ENCODE results near the gene ATP11B. TPM values are rescaled to one million over a fixed set of nuclear protein-coding genes. Genes with fewer than 3 reads are reported as not detected.

The ATP11B gene
- total and polyA plus RNA-seq, 9 of the 15 experiments (the other 6 are each of a cell fraction or from before 2014, with no cell fraction given): 11.9 to 68.7 (median 41.8) TPM

- TF ChIP-seq SMARCC2 (IDR thresholded peaks at IDR 0.05; ENCODE audit: low read depth) (peak; percentile 19; the same call in 1 of the 2 replicates), SMARCA4 (IDR thresholded peaks at IDR 0.05) (peak; percentile 65; the same call in 1 of the 2 replicates), LEF1 (IDR thresholded peaks at IDR 0.05) (peak; percentile 91)
Measured at GRCh38 chr3:182766099-182766498, 27.2 kb upstream of the ATP11B start (continued).

- H4K20me1 ChIP-seq (replicated peaks; ENCODE audit: control insufficient read depth, insufficient read depth, low read length): no peaks in the 10 kb centered on the region
- no peak overlapping the region for H3K4me3 ChIP-seq
- H3K9ac ChIP-seq (ENCODE audit: insufficient read depth in 1 of 2, low read depth in 2 of 2, low read length in 2 of 2): no peak overlapping the region
- TF ChIP-seq U2AF1 (optimal IDR thresholded peaks at IDR 0.05; ENCODE audit: low read depth, low read length) (no peak), CHD4 (IDR thresholded peaks at IDR 0.05; ENCODE audit: insufficient read depth, insufficient replicate concordance, low read depth, low read length, poor library complexity, severe bottlenecking) (no peak), TCF7L2 (IDR thresholded peaks at IDR 0.05; ENCODE audit: low read depth, low read length) (no peak), CREB3L1 (IDR thresholded peaks at IDR 0.05; ENCODE audit: borderline replicate concordance, low read depth) (no peak), ZNF740 (CRISPR knock-in tag; IDR thresholded peaks at IDR 0.05) (no peak), ZNF740 (tag; IDR thresholded peaks at IDR 0.05) (no peak), MYBL2 (IDR thresholded peaks at IDR 0.05; ENCODE audit: low read depth) (no peak), MYBL2 (CRISPR knock-in tag; IDR thresholded peaks at IDR 0.05; ENCODE audit: borderline replicate concordance) (no peak), NFIX (CRISPR knock-in tag; IDR thresholded peaks at IDR 0.05; ENCODE audit: low read depth) (no peak), TRIM28 (IDR thresholded peaks at IDR 0.05) (no peak), RBM39 (optimal IDR thresholded peaks at IDR 0.05; ENCODE audit: low read depth, low read length) (no peak), NEUROD1 (IDR thresholded peaks at IDR 0.05; ENCODE audit: borderline replicate concordance, low read depth, low read length, partially characterized antibody) (no peak), ID3 (CRISPR knock-in tag; IDR thresholded peaks at IDR 0.05) (no peak), ID3 (tag; IDR thresholded peaks at IDR 0.05) (no peak)
- H3K36me3 ChIP-seq (ENCODE audit: control insufficient read depth, insufficient read depth, low read length): no peaks in the 10 kb centered on the region
- H2AFZ ChIP-seq (ENCODE audit: low read depth, low read length): no peak overlapping the region
- ATAC-seq (no peak), DNase-seq (ENCODE audit: extremely low read depth in 1 of 4, low spot score in 3 of 4) (no peak), FAIRE-seq (no peak)
- BruUV-seq (replicated peaks): no TSS peak
- H3K27ac ChIP-seq (ENCODE audit: extremely low read depth, low read depth, low read length): no peak overlapping the region
- H3K79me2 ChIP-seq (ENCODE audit: control insufficient read depth, insufficient read depth, low read length): no peaks in the 10 kb centered on the region
- intact Hi-C loops (cut with micrococcal nuclease): no loop called here
- H3K4me1 ChIP-seq (replicated peaks in 1 of 2; ENCODE audit: control insufficient read depth in 2 of 2, insufficient read depth in 2 of 2, low read length in 2 of 2): peaks cover 8 to 9% of the 10 kb centered on the region in 2 experiments; a peak in 3 of 5 replicates
- no peaks in the 10 kb centered on the region for H3K27me3 ChIP-seq (ENCODE audit: control insufficient read depth in 2 of 2, insufficient read depth in 2 of 2, low read length in 2 of 2)
- 15% methylated on average over 1 of the region's 1 CpG for WGBS (ENCODE audit: insufficient coverage, low coverage, missing lambda C conversion rate)
- in situ Hi-C loops (cut with MboI): no loop called here
- no peaks in the 10 kb centered on the region for H3K9me3 ChIP-seq (replicated peaks; ENCODE audit: control insufficient read depth, insufficient read depth, low read depth, low read length)
- H3K9me1 ChIP-seq (ENCODE audit: control insufficient read depth, insufficient read depth, low read length): no peaks in the 10 kb centered on the region
- ChIA-PET CTCF (ENCODE audit: low intra/inter-chr PET ratio) (no interaction called here), POLR2A (no interaction called here)
- no peak overlapping the region for H3K4me2 ChIP-seq (ENCODE audit: insufficient read depth, low read length)
Measured at GRCh38 chr3:182768413-182768812, 24.9 kb upstream of the ATP11B start.
